UCSD-AML1 (cell line): ENCODE measurements around the gene ACY1.

Source experiments
- DNase-seq: peaks from one replicate; lab custom pipeline; 2025; ENCODE audit not compliant: unreplicated experiment; lab: John Stamatoyannopoulos, UW

ACY1 gene

GRCh38 chr3:51982838-51983577 lies at the start of gene ACY1:
Gene ACY1 (plus strand): TSS chr3:51983535. CDS start chr3:51984065, 530 bp downstream.
- peak; percentile 91 for DNase-seq

GRCh38 chr3:51934139-51934850 lies 49.0 kb upstream of the ACY1 start:
- no peak for DNase-seq

- no peak for DNase-seq
Measured at GRCh38 chr3:51934991-51935885, 48.1 kb upstream of the ACY1 start.

- DNase-seq: no peak
Measured at GRCh38 chr3:51935886-51936755, 47.2 kb upstream of the ACY1 start.

- no peak for DNase-seq
Measured at GRCh38 chr3:51937014-51937413, 46.3 kb upstream of the ACY1 start.

- DNase-seq: no peak
Measured at GRCh38 chr3:51937611-51938450, 45.5 kb upstream of the ACY1 start.

GRCh38 chr3:51938780-51939425 lies 44.4 kb upstream of the ACY1 start:
- DNase-seq: no peak

- DNase-seq: no peak
Measured at GRCh38 chr3:51940648-51941462, 42.5 kb upstream of the ACY1 start.

GRCh38 chr3:51941463-51941797 lies 41.9 kb upstream of the ACY1 start:
- DNase-seq: no peak

GRCh38 chr3:51941798-51942602 lies 41.3 kb upstream of the ACY1 start, which contains the start of the genes PARP3 and RRP9:
Gene PARP3 (plus strand): TSS chr3:51942363. CDS start chr3:51943356, 993 bp downstream.
Gene RRP9 (minus strand): TSS chr3:51941904. CDS start chr3:51941867, 37 bp downstream.
- DNase-seq: peak; percentile 100

GRCh38 chr3:51942603-51943450 lies 40.5 kb upstream of the ACY1 start:
- no peak for DNase-seq

GRCh38 chr3:51943451-51944391 lies 39.6 kb upstream of the ACY1 start:
- DNase-seq: no peak

- no peak for DNase-seq
Measured at GRCh38 chr3:51944451-51945021, 38.8 kb upstream of the ACY1 start.

- no peak for DNase-seq
Measured at GRCh38 chr3:51945031-51945840, 38.1 kb upstream of the ACY1 start.
